T-helper 2 cell treated with Interferon-gamma antibody and Interleukin-4, amounts not matched to agents 100 ng/mL and 5 ng/mL, for 36 hours (primary cell): ENCODE results near the gene ZNF575. TPM values are rescaled to one million over a fixed set of nuclear protein-coding genes. Genes with fewer than 3 reads are reported as not detected.
"Not testable (repeated sequence)": the region's sequence is repeated elsewhere in the genome, so short reads cannot be mapped to it uniquely, and the experiment has no call there.

Source experiments
- intact Hi-C: fragments of 100-400 bp; cut with micrococcal nuclease; formaldehyde crosslinking; loops from one replicate; pipeline ENCODE4 v1.15.1; 2023
- total RNA-seq: library from RNA; stranded (reverse); gene quantifications from 2 replicates; pipeline ENCODE4 v1.2.3, GENCODE V29; 2022

The ZNF575 gene
- total RNA-seq, 1 donor from 2014 or later = 3.7 TPM

GRCh38 chr19:43507880-43508279, 25.1 kb upstream of the ZNF575 start:
- intact Hi-C loops = no loop called here

- intact Hi-C loops = no loop called here
Measured at GRCh38 chr19:43510713-43511112, 22.3 kb upstream of the ZNF575 start.

GRCh38 chr19:43511324-43511723, 21.7 kb upstream of the ZNF575 start:
- intact Hi-C loops = no loop called here

- intact Hi-C loops = not testable (repeated sequence)
Measured at GRCh38 chr19:43512399-43512798, 20.6 kb upstream of the ZNF575 start.

GRCh38 chr19:43518051-43518450, 14.9 kb upstream of the ZNF575 start:
- intact Hi-C loops = no loop called here

GRCh38 chr19:43519436-43520088, 13.4 kb upstream of the ZNF575 start:
- intact Hi-C loops = loop anchor here (1.0 kb wide), 2 partner anchors 72 to 86 kb away; no protein-coding TSS in a partner anchor

GRCh38 chr19:43522929-43523328, 10.1 kb upstream of the ZNF575 start:
- intact Hi-C loops = no loop called here

GRCh38 chr19:43523696-43524095, 9.3 kb upstream of the ZNF575 start:
- intact Hi-C loops = not testable (repeated sequence)

DNA sequence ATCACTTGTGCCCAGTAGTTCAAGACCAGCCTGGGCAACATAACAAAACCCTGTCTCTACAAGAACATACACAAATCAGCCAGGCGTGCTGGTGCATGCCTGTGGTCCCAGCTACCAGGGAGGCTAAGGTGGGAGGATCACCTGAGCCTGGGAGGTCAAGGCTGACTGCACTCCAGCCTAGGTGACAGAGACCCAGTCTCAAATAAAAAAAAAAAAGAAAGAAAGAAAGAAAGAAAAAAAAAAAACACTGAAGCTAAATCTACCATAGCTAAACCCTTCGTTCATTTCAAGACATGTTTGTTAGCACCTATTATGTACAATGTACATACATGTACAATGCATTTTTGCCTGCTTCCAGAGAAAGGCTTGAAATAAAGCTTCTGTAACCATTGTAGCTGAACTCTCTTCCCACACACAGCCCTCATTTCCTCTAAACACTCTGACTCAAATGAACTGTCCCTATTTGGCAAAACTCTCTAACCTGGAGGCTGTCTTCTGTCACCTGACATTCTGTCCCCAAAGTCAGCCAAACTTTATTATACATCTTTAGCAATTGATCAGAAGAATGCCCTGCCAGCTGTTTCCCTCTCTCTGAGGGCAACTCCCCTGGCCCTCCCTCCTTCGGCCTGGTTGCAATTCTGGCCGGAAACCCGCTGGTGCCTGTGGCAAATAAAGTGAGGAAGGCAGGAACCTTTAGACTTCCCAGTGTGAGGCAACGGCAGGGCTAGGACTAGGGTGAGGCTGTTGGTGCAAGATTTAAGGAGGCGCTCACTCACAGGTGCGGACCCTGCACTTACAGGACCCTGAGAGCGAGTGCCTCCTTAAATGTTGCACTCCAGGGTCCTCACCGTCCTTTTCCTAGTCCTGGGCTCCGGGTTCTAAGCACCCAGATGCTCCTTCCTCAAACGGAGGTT, 7.8 kb upstream of the ZNF575 start:
- intact Hi-C loops = loop anchor here (1.0 kb wide), 1 partner anchor 8 kb away; the partner anchor contains the start of gene ZNF575

GRCh38 chr19:43525836-43526771, 6.9 kb upstream of the ZNF575 start:
- intact Hi-C loops = loop anchor here (1.0 kb wide), 2 partner anchors 7 to 22 kb away; partner anchors contain the start of genes PHLDB3 and ZNF575

DNA sequence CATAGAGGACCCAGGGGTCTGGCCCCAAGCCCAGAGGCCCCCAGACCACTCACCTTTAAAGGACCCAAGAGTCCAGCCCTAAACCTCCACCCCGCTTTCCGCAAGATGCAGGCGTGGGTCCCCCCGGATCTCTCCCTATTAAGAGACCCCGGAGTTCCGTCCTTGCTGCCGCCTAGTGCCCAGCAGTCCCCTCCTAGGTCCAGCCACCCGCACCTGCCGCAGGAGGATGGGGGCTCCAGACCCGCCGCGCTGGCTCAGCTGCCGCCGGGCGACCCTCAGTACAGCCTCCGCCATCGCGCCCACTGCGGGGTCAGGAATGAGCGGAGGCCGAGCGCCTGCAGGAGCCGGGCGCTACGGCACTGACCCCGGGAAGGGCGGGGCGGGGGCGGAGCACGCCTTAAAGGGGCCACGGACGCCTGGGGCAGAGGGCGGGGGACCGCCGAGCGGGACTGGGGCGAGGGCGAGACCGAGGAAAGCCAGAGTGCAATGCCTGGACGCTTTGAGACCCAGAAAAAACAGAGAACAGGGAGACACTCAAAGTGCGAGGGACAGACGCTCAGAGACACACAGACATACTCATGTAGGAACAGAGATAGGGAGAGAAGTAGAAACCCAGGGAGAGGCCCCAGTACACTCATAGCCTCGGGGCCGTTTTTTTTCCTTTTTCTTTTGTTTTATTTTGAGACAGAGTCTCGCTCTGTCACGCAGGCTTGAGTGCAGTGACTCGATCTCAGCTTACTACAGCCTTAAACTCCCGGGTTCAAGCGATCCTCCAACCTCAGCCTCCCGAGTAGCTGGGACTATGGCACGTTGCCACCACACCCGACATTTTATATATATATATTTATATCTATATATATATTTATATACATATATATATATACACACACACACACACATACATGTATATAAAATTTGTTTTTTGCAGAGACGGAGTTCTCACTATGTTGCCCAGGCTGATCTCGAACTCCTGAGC, 5.8 kb upstream of the ZNF575 start, which contains the start of gene ETHE1:
ETHE1 (minus strand) TSS at position 318 of the 976 bp plus-strand sequence; CDS start at position 294, 24 bp downstream.
- intact Hi-C loops = loop anchor here (1.0 kb wide), 1 partner anchor 23 kb away; the partner anchor contains the start of gene PHLDB3

DNA sequence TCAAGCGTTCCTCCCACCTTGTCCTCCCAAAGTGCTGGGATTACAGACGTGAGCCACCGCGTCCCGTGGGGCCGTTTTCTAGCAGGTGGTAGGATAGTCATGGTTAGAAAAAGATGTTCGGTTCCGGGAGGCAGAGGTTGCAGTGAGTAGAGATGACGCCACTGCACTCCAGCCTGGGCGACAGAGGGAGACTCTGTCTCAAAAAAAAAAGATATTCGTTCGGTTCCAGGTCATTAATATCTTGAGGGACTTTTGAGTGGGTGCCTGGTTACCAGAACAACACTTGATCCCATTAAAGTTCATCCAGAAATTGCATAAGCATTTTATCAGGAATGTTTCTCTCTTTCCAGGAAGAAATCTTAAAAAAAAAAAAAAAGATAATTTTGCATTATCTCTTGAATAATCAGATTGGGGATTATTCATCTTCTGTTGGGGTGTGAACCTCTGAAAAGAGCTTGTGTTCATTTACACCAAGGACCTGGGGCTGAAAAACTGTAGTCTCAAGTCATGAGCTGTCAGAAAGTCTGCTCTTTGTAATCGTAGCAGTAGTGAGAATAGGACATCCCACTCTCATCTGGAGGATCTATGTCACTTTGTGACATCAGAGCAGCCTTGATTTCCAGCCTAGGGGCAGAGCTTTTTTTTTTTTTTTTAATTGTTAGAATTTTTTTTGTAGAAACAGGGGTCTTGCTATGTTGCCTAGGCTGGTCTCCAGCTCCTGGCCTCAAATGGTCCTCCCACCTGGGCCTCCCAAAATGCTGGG, 4.9 kb upstream of the ZNF575 start:
- intact Hi-C loops = no loop called here

GRCh38 chr19:43532571-43532961, 422 bp upstream of the ZNF575 start:
- intact Hi-C loops = loop anchor here (10.0 kb wide), 1 partner anchor 222 kb away; the partner anchor contains the start of gene SMG9

DNA sequence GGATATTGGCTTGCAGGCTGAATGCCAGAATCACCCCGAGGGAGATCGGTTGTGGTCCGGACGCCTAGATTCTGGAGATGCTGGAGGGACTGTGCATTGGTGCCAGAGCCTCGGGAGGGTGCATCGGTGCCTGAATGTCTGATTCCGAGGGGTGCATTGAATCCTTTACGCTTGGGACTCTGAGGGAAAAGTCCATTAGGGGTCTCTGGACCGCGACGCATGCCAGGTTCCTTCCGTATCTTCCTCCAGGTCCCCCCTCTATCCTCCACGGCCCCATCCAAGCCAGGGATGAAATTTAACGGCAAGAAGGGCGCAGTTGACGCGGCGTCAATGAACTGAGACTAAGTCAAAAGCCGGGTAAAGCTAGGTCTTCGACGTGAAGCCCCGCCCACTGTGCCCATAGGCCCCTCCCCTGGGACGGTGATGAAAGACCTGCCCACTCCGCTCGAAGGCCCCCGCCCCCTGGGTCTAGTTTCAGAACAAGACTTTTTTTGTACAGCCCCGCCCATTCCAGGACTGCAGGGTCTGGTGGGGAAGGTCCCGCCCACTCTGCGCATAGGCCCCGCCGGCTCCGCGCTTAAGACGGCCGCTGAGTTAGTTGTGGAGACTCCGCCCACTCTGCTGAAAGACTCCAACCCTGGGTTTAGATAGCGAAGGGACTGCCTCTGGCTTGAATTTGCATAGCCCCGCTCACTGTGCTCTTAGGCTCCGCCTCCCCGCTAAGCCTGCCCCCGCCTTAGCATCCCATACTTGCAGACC, 737 bp downstream of the ZNF575 start:
- intact Hi-C loops = loop anchor here (1.0 to 10.0 kb wide), 6 partner anchors 8 to 221 kb away; partner anchors contain the start of genes IRGQ, PINLYP, SMG9 and XRCC1

GRCh38 chr19:43534305-43534815, 1.4 kb downstream of the ZNF575 start:
- intact Hi-C loops = loop anchor here (1.0 to 10.0 kb wide), 2 partner anchors 71 to 220 kb away; partner anchors contain the start of gene SMG9

- intact Hi-C loops = loop anchor here (1.0 to 10.0 kb wide), 2 partner anchors 72 to 220 kb away; partner anchors contain the start of gene SMG9
Measured at GRCh38 chr19:43534816-43535761, 2.1 kb downstream of the ZNF575 start.
